Measurements from ENCODE around the gene IL37.

IL37 gene

DNA sequence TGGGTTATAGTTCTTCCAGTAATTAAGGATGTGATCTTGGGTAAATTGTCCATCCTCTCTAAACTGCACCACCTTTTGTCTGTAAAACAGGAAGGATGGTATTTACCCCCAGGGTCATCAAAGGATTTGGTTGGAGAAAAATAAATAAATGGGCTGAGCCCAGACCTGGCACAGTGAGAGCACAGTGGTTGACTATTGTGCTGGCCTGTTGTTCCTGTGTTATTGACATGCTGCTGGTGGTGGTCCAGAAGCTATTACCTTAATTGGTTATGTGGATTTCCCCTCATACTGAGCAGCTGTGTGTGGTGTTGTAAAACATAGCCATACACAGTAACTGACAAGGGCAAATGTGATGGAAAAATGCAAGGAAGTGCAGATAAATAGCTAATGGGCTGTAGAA, 746 bp upstream of the IL37 start:
- no peak for TF ChIP-seq CTCF (IDR thresholded peaks at IDR 0.05)

DNA sequence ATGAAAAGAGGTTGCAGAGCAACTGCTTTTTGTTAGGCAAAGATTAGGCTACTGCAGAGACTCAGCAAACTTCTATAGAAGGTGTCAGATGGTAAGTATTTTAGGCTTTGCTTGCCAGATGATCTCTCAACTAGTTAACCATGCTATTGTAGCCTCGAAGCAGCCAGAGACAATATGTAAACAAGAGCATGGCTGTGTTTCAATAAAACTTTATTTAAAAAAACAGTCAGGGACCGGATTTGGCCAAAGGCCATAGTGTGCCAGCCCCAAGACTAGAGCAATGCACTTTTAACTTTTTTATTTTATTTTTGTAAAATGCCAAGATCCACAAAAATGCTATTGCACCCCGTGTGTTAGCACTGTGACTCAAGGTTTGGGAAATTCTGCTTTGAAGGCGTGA, 1.4 kb downstream of the IL37 start:
- TF ChIP-seq CTCF (IDR thresholded peaks at IDR 0.05), result no peak

DNA sequence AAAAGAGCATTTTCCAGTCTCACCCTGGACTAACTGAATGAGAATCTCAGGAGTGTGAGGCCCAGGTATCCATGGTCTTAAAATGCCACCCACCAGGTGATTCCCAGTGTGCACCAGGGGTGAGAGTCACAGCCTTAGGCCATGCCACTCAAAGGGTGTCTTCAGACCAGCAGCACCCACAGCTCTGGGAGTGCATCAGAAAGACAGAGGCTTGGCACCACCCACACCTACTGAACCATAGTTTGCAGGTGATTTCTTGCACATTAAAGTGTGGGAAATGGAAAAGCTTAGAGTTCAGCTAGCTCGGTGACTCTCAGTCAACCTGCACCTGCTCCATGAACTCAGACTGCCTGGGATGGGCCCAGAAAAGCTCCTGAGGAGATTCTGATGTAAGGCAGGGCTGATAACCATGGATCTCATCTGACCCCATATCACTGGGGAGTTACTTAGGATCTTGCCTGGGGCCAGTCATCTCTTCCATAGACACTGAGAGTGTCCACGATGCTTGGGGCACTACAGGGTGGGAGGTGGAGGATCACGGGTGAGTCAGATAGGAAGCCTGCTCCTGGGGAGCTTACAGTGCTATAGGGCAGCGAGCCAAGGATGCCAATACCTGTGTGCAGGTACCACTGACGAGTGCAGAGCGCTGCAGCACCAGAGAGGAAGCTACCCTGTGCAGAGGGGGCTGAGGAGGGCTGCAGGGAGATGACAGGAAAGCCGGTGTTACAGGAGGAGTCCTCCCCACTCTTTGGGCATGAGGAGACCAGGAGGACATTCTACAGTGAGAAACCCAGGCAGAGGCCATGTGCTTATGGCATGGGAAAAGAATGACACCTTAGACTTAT, 4.6 kb downstream of the IL37 start:
- no peak for TF ChIP-seq CTCF (IDR thresholded peaks at IDR 0.05)

DNA sequence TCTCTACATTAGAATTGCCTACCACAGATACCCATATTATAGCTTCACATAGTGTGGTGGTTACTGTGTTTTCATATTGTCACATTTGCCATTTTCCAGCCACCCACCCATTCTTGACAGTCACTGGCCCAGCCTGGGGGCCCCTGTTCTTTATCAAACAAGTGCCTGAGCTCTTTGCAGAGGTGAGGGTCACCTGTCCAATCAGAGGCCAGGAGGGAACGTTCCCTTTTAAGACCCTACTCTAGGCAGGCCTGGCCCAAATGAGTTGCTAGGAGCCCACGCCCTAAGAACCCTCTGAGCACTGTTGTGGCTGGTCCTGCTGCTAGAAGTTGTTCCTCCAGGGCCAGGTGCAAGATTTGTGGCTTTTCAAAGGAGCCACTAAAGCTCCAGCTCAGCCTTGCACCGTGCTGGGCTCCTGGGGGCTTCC, 5.2 kb downstream of the IL37 start:
- TF ChIP-seq CTCF (IDR thresholded peaks at IDR 0.05), result no peak

- no peak for TF ChIP-seq CTCF (IDR thresholded peaks at IDR 0.05)
Measured at GRCh38 chr2:112916625-112917247, 5.8 kb downstream of the IL37 start.

DNA sequence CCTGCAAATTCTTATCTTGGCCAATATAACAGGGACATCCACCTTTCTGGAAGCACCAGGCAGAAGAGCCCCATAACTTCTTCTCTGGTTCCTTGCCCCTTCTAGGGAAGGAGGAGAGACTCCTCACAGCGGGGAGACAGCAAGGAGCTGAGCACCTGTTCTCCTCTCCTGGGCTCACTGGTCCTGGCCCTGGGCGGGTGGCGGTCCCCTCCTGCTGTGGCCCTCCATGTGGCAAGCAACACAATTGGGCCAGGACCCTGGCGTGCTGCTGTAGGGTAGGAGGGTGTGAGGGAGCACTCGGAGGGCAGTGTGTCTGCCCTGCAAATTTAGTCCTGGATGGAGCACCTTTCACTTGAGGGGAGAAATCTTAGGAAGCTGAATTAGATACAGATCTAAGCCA, 6.9 kb downstream of the IL37 start:
- TF ChIP-seq CTCF (IDR thresholded peaks at IDR 0.05), result no peak

GRCh38 chr2:112918256-112918655, 7.3 kb downstream of the IL37 start:
- TF ChIP-seq CTCF (IDR thresholded peaks at IDR 0.05), result no peak

All from LNCAP (cell line).